CD4-positive, CD25-positive, alpha-beta regulatory T cell (primary cell): ENCODE measurements around the gene AGBL4. TPM values are rescaled to one million over a fixed set of nuclear protein-coding genes. Genes with fewer than 3 reads are reported as not detected.
"Not testable (repeated sequence)": the region's sequence is repeated elsewhere in the genome, so short reads cannot be mapped to it uniquely, and the experiment has no call there.

Experiments
- ATAC-seq, 2 donors: fragments of 150-1000 bp; cut with Tn5 transposase; one replicate each; pipeline ENCODE4 v1.10.0; 2021; ENCODE audit warnings: low read depth in 2 of 2, moderate number of reproducible peaks in 2 of 2, moderate library complexity in 1 of 2
- DNase-seq, 3 donors: peaks; one replicate each; pipeline versions ENCODE4 v3.0.0 to v3.0.0-alpha.2; 2012 to 2022; ENCODE audit warnings: mixed read lengths in 1 of 3
- H3K27ac ChIP-seq: one replicate; pipeline ENCODE4 v1.7.0; 2013; ENCODE audit warnings: mild to moderate bottlenecking, low read length; ENCODE audit not compliant: insufficient read depth, poor library complexity, severe bottlenecking
- H3K27me3 ChIP-seq: one replicate; pipeline ENCODE4 v1.7.0; 2013; ENCODE audit warnings: low read length; ENCODE audit not compliant: control insufficient read depth, insufficient read depth
- H3K36me3 ChIP-seq: one replicate; pipeline ENCODE4 v1.7.0; 2013; ENCODE audit warnings: mild to moderate bottlenecking, low read length, moderate library complexity; ENCODE audit not compliant: control insufficient read depth, insufficient read depth
- H3K4me1 ChIP-seq: 2 replicates; pipeline ENCODE4 v1.7.0; 2013; ENCODE audit warnings: mild to moderate bottlenecking, low read length; ENCODE audit not compliant: insufficient read depth, control insufficient read depth, poor library complexity, severe bottlenecking
- H3K4me3 ChIP-seq: one replicate; pipeline ENCODE4 v1.7.0; 2013; ENCODE audit warnings: low read depth, mild to moderate bottlenecking, low read length, moderate library complexity
- H3K9me3 ChIP-seq, 2 experiments: 1 replicate in 1 of 2; 2 replicates in 1 of 2; pipeline ENCODE4 v1.7.0; 2013; ENCODE audit warnings: low read length in 2 of 2, mild to moderate bottlenecking in 1 of 2, moderate library complexity in 1 of 2; ENCODE audit not compliant: control insufficient read depth in 2 of 2
- H3K27ac Mint-ChIP-seq, 3 donors: one replicate each; pipeline ENCODE4 v1.8.0; 2020 to 2022; ENCODE audit warnings: mild to moderate bottlenecking in 3 of 3, mixed read lengths in 3 of 3, moderate library complexity in 2 of 3
- H3K27me3 Mint-ChIP-seq: one replicate; pipeline ENCODE4 v1.8.0; 2022; ENCODE audit warnings: mild to moderate bottlenecking, mixed read lengths
- H3K36me3 Mint-ChIP-seq: one replicate; pipeline ENCODE4 v1.8.0; 2020; ENCODE audit warnings: mixed read lengths
- H3K4me1 Mint-ChIP-seq, 4 donors: one replicate each; pipeline ENCODE4 v1.8.0; 2020 to 2022; ENCODE audit warnings: mixed read lengths in 4 of 4, mild to moderate bottlenecking in 1 of 4
- H3K4me3 Mint-ChIP-seq, 4 donors: one replicate each; pipeline ENCODE4 v1.8.0; 2020 to 2022; ENCODE audit warnings: mild to moderate bottlenecking in 4 of 4, mixed read lengths in 4 of 4, moderate library complexity in 3 of 4
- H3K9me3 Mint-ChIP-seq, 7 donors: one replicate each; pipeline ENCODE4 v1.8.0; 2020 to 2022; ENCODE audit warnings: mixed read lengths in 7 of 7, mild to moderate bottlenecking in 3 of 7, moderate library complexity in 2 of 7
- polyA plus RNA-seq, 4 donors: library from polyadenylated mRNA; unstranded; fragments of 300-500 nt; fragmentation: Illumina TruSeq; gene quantifications; one replicate each; pipeline ENCODE4 v1.2.3, GENCODE V29; 2021
- total RNA-seq: library from RNA; stranded (reverse); gene quantifications from one replicate; pipeline ENCODE4 v1.2.3, GENCODE V29; 2022

Gene AGBL4
- total and polyA plus RNA-seq, 5 donors from 2014 or later, result 0.47 TPM; not detected in 4

DNA sequence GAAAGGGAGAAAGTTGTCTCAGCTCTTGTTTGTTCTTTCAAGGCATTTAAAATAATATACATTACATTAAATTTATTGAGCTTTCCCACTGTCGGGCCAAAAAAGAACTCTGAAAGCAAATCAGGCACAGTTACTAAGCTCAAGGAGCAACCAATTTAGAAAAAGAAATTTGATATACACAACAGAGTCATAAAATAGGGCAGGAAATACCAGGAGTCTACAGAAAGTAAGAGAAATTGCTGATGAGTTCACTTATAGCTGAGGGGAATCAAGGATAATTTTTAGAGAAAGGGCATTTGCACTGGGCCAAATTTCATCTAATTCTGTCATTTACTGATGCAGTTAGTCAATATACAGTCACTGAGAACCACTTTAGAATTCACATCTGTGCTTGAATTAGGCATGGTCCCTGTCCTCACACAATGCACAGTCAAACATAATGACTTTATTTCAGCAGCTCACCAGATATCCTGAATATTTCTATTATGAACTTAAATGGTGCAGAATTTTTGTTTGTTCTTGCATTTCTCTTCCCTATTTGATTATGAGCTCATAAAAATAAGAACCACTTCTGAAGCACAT is 997.4 kb downstream of the AGBL4 start:
- Histone ChIP-seq H3K4me3 (no peak overlapping the region), H3K27me3 (no peaks in the 10 kb centered on the region), H3K4me1 (no peaks in the 10 kb centered on the region), H3K27ac (no peak overlapping the region), H3K36me3 (no peaks in the 10 kb centered on the region), H3K9me3 (no peaks in the 10 kb centered on the region)
- Mint-ChIP-seq H3K4me3 (no peak overlapping the region), H3K36me3 (no peaks in the 10 kb centered on the region), H3K27me3 (no peaks in the 10 kb centered on the region), H3K9me3 (peaks cover 0 to 10% (median 5%) of the 10 kb centered on the region in 7 donors), H3K27ac (no peak overlapping the region), H3K4me1 (no peaks in the 10 kb centered on the region)
- ATAC-seq (no peak), DNase-seq (no peak)

GRCh38 chr1:49016030-49016977 is 1007.5 kb downstream of the AGBL4 start:
- no peaks in the 10 kb centered on the region for H3K9me3 ChIP-seq
- no peaks in the 10 kb centered on the region for H3K27me3 ChIP-seq
- Mint-ChIP-seq H3K27ac (no peak overlapping the region), H3K9me3 (peaks cover 0 to 5% (median 0%) of the 10 kb centered on the region in 7 donors), H3K4me3 (no peak overlapping the region), H3K36me3 (no peaks in the 10 kb centered on the region), H3K4me1 (no peaks in the 10 kb centered on the region), H3K27me3 (no peaks in the 10 kb centered on the region)
- H3K36me3 ChIP-seq, result no peaks in the 10 kb centered on the region
- ATAC-seq (no peak), DNase-seq (no peak)
- H3K27ac ChIP-seq, result no peak overlapping the region
- no peak overlapping the region for H3K4me3 ChIP-seq
- H3K4me1 ChIP-seq, result no peaks in the 10 kb centered on the region

DNA sequence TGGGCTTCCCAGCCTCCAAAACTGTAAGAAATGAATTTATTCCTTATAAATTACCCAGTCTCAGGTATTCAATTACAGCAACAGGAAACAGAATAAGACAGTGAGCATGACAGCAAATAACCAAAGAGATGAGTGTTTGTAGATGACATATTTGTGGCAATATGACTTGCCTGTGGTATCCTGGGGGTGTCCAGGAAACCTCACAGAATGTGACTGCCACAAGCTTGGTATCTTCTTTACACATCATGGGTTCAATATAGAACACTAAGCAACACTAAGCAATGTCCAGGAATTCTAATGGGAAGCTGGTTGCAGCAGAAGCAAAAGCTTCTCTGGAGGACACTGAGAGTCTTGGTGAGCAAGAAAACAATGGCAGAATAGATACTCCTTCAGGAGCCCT is 1010.7 kb downstream of the AGBL4 start:
- no peak overlapping the region for H3K4me3 Mint-ChIP-seq
- H3K27me3 Mint-ChIP-seq, result no peaks in the 10 kb centered on the region
- no peaks in the 10 kb centered on the region for H3K36me3 ChIP-seq
- no peaks in the 10 kb centered on the region for H3K9me3 ChIP-seq
- no peak overlapping the region for H3K4me3 ChIP-seq
- no peaks in the 10 kb centered on the region for H3K36me3 Mint-ChIP-seq
- peaks cover 0 to 4% (median 0%) of the 10 kb centered on the region in 7 donors for H3K9me3 Mint-ChIP-seq
- ATAC-seq, result no peak
- no peak overlapping the region for H3K27ac ChIP-seq
- H3K27ac Mint-ChIP-seq, result no peak overlapping the region
- H3K4me1 Mint-ChIP-seq, result no peaks in the 10 kb centered on the region
- H3K4me1 ChIP-seq, result no peaks in the 10 kb centered on the region
- no peaks in the 10 kb centered on the region for H3K27me3 ChIP-seq
- no peak for DNase-seq

DNA sequence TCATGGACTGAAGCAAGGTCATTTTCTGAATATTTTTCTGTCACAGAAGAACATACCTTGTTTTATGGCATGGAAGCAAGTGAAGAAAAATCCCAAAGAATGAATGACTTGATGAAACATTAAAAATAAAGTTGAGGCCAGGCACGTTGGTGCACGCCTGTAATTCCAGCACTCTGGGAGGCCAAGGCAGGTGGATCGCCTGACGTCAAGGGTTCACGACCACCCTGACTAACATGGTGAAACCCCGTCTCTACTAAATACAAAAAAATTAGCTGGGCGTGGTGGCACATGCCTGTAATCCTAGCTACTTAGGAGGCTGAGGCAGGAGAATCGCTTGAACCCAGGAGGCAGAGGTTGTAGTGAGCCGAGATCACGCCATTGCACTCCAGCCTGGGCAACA is 1020.8 kb downstream of the AGBL4 start:
- H3K9me3 ChIP-seq, DNase-seq, H3K27ac Mint-ChIP-seq, H3K4me3 ChIP-seq, H3K4me1 ChIP-seq, H3K27ac ChIP-seq, ATAC-seq, H3K27me3 ChIP-seq, H3K4me3 Mint-ChIP-seq, H3K36me3 Mint-ChIP-seq, H3K27me3 Mint-ChIP-seq, H3K36me3 ChIP-seq, H3K4me1 Mint-ChIP-seq: not testable (repeated sequence)
- peaks cover 0 to 10% (median 5%) of the 10 kb centered on the region in 7 donors for H3K9me3 Mint-ChIP-seq

- Mint-ChIP-seq H3K9me3 (peaks cover 0 to 6% (median 4%) of the 10 kb centered on the region in 7 donors), H3K4me1 (no peaks in the 10 kb centered on the region), H3K27me3 (no peaks in the 10 kb centered on the region), H3K27ac (no peak overlapping the region), H3K4me3 (no peak overlapping the region), H3K36me3 (no peaks in the 10 kb centered on the region)
- no peak for DNase-seq
- no peaks in the 10 kb centered on the region for H3K36me3 ChIP-seq
- no peaks in the 10 kb centered on the region for H3K9me3 ChIP-seq
- H3K27me3 ChIP-seq, result no peaks in the 10 kb centered on the region
- H3K27ac ChIP-seq, result no peak overlapping the region
- no peaks in the 10 kb centered on the region for H3K4me1 ChIP-seq
- no peak overlapping the region for H3K4me3 ChIP-seq
- no peak for ATAC-seq
These were observed 1024.4 kb downstream of the AGBL4 start for GRCh38 chr1:48999321-48999720.

DNA sequence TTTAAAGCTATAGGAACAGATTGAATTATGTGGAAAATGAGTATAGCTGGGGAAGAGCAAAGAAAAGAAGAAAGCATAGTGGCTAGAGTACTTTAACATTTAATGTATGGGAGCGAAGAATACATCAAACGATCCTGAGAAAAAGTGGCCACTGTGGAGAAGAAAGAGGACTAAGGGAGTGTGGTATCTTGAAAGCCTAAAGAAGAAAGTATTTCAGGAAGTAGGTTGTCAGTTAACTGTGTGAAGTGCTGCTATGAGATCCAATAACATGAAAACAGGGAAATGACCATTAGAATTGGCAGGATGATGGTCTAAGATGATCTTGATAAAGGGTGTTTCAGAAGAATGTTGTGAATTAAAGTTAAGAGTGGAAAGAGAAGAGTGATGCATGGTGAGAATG is 1027.4 kb downstream of the AGBL4 start:
- no peak overlapping the region for H3K4me3 Mint-ChIP-seq
- ATAC-seq (no peak), DNase-seq (no peak)
- no peaks in the 10 kb centered on the region for H3K27me3 Mint-ChIP-seq
- no peaks in the 10 kb centered on the region for H3K4me1 Mint-ChIP-seq
- Histone ChIP-seq H3K36me3 (no peaks in the 10 kb centered on the region), H3K27me3 (no peaks in the 10 kb centered on the region), H3K4me1 (no peaks in the 10 kb centered on the region), H3K9me3 (peaks cover 0 to 18% of the 10 kb centered on the region in 2 experiments), H3K27ac (no peak overlapping the region), H3K4me3 (no peak overlapping the region)
- no peak overlapping the region for H3K27ac Mint-ChIP-seq
- H3K9me3 Mint-ChIP-seq, result peaks cover 0 to 12% (median 1%) of the 10 kb centered on the region in 7 donors
- H3K36me3 Mint-ChIP-seq, result no peaks in the 10 kb centered on the region

GRCh38 chr1:48988633-48989197 is 1035.0 kb downstream of the AGBL4 start:
- no peaks in the 10 kb centered on the region for H3K4me1 Mint-ChIP-seq
- H3K36me3 Mint-ChIP-seq, result no peaks in the 10 kb centered on the region
- no peak overlapping the region for H3K27ac Mint-ChIP-seq
- no peak overlapping the region for H3K4me3 Mint-ChIP-seq
- H3K27me3 Mint-ChIP-seq, result no peaks in the 10 kb centered on the region
- peaks cover 0 to 13% (median 7%) of the 10 kb centered on the region in 7 donors for H3K9me3 Mint-ChIP-seq
- Histone ChIP-seq H3K27ac (no peak overlapping the region), H3K36me3 (no peaks in the 10 kb centered on the region), H3K4me3 (no peak overlapping the region), H3K27me3 (no peaks in the 10 kb centered on the region), H3K4me1 (no peaks in the 10 kb centered on the region), H3K9me3 (peaks cover 0 to 15% of the 10 kb centered on the region in 2 experiments)
- DNase-seq (no peak), ATAC-seq (no peak)
